Cortex of kidney (tissue), 1 donor: ENCODE measurements around the gene ZNF816.
"Not testable (repeated sequence)": the region's sequence is repeated elsewhere in the genome, so short reads cannot be mapped to it uniquely, and the experiment has no call there.

Source experiments
- DNase-seq: peaks from one replicate; lab custom pipeline; 2025; lab: John Stamatoyannopoulos, UW

ZNF816 gene

DNA sequence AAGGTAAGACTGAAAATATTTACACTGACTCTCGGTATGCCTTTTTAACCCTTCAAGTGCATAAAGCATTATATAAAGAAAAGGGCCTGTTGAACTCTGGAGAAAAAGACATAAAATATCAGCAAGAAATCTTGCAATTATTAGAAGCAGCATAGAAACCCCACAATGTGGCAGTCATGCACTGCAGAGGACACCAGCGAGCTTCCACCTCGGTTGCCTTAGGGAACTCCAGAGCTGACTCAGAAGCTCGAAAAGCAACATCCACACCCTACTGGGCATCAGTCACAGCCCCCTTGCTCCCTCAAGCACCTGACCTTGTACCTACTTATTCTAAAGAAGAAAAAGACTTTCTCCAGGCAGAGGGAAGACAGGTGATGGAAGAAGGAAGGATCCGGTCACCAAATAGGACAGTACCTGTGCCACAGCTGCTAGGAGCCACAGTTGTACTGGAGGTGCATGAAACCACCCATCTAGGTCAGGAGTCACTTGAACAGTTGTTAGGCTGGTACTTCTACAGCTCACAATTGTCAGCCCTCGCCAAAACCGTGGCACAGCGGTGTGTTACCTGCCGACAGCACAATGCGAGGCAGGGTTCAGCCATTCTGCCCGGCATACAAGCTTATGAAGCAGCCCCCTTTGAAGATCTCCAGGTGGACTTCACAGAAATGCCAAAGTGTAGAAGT, 2.9 kb downstream of the ZNF816 start:
- no peak for DNase-seq

- no peak for DNase-seq
Measured at GRCh38 chr19:52957591-52957990, 5.1 kb downstream of the ZNF816 start.

- no peak for DNase-seq
Measured at GRCh38 chr19:52956917-52957316, 5.8 kb downstream of the ZNF816 start.

GRCh38 chr19:52949422-52949821, 13.3 kb downstream of the ZNF816 start:
- no peak for DNase-seq

- no peak for DNase-seq
Measured at GRCh38 chr19:52948025-52948770, 14.5 kb downstream of the ZNF816 start.

- no peak for DNase-seq
Measured at GRCh38 chr19:52946322-52947310, 16.1 kb downstream of the ZNF816 start.

DNA sequence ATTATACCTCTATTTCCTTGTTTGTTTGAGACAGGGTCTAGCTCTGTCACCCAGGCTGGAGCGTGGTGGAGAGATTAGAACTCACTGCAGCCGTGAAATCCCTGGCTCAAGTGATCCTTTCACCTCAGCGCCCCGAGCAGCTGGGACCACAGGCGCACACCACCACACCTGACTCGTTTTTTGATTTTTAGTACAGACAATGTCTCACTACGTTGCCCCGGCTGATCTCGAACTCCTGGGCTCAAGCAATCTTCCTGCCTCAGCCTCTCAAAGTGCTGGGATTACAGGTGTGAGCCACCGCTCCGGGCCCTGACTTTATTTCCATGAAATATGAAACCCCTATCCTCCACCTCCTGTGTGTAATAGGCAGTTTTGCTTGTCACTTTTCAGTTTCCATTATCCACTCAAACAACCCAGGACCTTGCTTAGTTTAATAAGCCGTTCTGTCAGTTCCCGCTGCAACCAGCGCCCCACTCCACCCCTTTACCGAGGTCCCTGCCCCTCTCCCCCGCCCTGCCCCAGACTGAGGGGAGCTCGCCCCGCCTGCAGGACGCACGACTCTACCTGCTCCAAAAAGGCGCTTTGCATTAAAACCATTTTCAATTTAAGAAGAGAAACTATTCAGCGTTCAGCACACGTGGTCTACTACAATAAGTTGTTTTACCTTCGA, 16.9 kb downstream of the ZNF816 start:
- no peak for DNase-seq

DNA sequence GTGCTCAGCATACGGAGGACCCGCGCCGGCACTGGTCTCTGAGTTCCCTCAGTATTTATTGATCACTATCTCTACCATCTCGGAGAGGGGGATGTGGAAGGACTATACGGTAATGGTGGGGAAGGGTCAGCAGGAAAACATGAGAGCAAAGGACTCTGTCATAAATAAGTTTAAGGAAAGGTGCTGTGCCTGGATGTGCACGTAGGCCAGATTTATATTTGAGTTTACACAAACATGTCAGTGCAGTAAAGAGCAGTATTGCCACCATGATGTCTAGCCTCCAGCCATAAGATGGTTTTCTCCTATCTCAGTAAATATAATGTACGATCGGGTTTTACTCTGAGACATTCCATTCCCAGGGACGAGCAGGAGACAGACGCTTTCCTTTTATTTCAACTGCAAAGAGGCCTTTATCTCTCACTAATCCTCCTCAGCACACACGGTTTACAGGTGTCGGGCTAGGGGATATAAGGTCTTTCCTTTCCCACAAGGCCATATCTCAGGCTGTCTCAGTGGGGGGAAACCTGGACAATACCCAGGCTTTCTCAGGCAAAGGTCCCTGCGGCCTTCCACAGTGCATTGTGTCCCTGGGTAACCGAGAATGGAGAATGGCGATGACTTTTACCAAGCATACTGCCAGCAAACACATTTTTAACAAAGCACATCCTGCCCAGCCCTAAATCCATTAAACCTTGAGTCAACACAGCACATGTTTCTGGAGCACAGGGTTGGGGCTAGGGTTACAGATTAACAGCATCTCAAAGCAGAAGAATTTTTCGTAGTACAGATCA, 17.8 kb downstream of the ZNF816 start:
- not testable (repeated sequence) for DNase-seq

DNA sequence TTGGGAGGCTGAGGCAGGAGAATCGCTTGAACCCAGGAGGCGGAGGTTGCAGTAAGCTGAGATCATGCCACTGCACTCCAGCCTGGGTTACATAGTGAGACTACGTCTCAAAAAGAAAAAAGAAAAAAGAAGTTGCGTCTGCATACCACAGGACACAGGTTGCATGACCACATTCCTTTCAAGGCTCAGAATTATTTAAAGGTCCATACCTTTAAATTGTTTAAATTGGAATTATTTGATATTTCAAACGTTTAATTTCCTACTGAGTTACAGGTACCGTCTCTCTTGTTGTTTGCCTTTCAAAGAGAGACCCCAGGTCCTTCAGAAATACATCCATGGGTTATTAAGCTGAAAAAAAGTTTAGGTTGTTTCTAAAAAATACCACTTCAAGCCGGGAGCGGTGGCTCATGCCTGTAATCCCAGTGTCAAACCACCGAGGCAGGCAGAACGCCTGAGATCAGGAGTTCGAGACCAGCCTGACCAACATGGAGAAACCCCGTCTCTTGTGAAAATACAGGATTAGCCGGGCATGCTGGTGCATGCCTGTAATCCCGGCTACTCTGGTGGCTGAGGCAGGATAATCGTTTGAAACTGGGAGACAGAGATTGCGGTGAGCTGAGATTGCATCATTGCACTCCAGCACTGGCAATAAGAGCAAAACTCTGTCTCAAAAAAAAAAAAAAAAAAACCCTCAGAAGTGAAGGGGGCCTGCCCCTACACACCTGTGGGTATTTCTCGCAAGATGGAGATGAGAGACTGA, 18.6 kb downstream of the ZNF816 start:
- DNase-seq, result no peak

- no peak for DNase-seq
Measured at GRCh38 chr19:52943134-52943883, 19.4 kb downstream of the ZNF816 start.

- peak; percentile 24 for DNase-seq
Measured at GRCh38 chr19:52942386-52943133, 20.1 kb downstream of the ZNF816 start.

- no peak for DNase-seq
Measured at GRCh38 chr19:52941941-52942385, 20.7 kb downstream of the ZNF816 start.

- not testable (repeated sequence) for DNase-seq
Measured at GRCh38 chr19:52941523-52941922, 21.2 kb downstream of the ZNF816 start.

DNA sequence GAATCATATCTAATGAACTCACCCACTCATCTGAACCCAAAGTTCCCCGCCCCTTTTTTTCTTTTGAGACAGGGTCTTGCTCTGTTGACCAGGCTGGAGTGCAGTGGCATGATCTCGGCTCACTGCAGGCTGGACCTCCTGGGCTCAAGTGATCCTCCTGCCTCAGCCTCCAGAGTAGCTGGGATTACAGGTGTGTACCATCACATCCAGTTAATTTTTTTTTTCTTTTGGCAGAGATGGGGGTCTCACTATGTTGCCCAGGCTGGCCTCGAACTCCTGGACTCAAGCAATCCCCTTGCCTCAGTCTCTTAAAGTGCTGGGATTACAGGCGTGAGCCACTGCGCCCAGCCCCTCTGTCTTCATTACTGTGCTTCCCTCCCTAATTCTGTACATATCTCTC, 21.8 kb downstream of the ZNF816 start:
- not testable (repeated sequence) for DNase-seq

DNA sequence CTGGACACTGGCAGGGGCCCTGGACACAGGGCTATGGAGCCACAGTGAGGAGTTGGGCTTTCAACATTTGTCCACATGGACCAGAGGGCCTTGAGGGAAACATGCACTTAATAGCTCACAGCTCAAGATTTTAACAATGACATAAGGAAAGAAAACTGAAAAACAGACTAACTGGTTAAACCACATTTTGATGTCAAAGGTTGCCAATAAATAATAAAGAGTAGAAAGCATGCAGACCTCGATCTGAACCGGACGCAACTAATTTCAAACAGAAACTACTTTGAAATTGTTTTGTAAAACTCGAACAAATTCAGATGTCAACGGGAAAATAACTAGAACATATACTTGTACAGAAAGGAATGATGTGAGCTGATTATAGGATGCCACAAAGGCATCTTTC, 23.9 kb downstream of the ZNF816 start:
- DNase-seq, result no peak

- no peak for DNase-seq
Measured at GRCh38 chr19:52936954-52937325, 25.7 kb downstream of the ZNF816 start.

GRCh38 chr19:52936151-52936953, 26.3 kb downstream of the ZNF816 start:
- no peak for DNase-seq

DNA sequence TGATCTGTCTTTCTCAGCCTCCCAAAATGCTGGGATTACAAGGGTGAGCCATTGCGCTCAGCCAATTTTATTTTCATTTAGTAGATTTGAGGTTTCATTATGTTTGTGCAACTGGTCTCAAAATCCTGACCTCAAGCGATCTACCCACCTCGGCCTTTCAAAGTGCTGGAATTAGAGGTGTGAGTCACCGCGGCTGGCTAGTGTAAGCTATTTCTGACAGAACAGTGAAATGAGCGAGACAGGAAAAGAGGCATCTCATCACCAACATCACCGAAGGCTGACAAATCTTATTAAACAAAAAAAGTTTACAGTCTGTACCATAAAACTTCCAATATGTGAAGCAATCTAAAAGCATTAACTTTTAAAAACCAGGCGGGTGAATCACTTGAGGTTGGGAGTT, 27.2 kb downstream of the ZNF816 start:
- DNase-seq, result no peak
